Activated CD4-positive, alpha-beta T cell treated with anti-CD3 and anti-CD28 coated beads for 1 hour (primary cell): ENCODE results near the gene CMBL.
A peak's percentile ranks its signal among the peaks of the same experiment; 100 is the strongest.
"Not testable (repeated sequence)": the region's sequence is repeated elsewhere in the genome, so short reads cannot be mapped to it uniquely, and the experiment has no call there.

Experiments used
- DNase-seq: peaks from one replicate; pipeline ENCODE4 v3.0.0-alpha.2; 2020

The CMBL gene

DNA sequence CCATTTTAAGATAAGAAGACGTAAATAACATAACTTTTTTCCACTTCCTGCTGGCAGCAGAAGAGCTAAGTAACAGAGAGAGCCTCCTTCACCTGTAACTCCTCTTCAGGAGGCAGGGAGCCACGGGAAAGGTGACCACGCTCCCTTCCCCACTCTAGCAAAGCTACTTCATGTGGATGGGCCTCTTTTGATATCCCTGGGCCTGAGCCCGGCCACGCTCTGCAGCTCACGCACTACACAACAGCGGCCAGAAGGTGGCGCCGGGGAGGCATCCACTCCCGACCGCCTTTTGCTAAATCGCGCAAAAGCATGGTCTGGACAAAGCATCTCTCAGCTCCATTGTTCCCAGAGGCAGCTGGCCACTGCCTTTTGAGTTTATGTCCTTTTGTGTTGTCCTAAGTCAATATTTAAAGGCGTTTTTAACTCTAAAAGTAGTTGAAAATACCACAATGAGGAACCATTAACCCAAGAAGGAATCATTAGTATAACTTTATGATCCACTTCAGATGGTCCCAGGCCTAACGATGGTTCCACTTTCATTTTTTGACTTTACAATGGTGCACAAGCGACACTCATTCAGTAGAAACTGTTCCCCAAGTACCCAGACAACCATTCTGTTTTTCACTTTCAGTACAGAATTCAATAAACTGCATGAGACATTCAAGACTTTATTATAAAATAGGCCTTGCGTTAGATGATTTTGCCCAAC, 23.6 kb downstream of the CMBL start:
- peak; percentile 64 for DNase-seq

DNA sequence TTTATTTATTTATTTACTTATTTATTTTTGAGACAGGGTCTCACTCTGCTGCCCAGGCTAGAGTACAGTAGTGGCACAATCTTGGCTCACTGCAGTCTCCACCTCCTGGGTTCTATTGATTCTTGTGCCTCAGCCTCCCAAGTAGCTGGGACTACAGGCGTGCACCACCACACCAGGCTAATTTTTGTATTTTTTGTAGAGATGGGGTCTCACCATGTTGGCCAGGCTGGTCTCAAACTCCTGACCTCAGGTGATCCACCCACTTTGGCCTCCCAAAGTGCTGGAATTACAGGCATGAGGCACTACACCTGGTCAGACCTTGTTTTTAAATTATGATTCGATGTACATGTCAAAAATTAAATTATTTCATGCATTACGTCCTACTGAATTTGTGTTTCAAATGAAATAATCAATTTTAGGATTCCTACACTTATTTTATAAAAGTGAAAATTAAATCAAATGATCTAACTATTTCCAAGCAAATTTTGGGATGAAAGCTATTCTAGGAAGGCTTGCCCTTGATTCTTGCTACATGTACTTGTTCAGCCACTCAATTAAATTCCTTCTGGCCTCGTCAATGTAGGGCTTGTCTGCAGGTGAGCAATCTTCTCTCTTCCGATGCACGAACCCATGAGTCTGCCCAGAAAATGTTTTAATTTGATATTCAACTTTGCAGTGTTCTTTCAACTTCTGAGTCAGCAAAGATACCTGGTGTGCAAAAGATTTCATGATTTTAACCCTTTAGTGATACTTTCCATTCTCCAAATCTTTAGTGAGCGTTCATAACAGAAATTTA, 27.6 kb downstream of the CMBL start:
- DNase-seq, result no peak

DNA sequence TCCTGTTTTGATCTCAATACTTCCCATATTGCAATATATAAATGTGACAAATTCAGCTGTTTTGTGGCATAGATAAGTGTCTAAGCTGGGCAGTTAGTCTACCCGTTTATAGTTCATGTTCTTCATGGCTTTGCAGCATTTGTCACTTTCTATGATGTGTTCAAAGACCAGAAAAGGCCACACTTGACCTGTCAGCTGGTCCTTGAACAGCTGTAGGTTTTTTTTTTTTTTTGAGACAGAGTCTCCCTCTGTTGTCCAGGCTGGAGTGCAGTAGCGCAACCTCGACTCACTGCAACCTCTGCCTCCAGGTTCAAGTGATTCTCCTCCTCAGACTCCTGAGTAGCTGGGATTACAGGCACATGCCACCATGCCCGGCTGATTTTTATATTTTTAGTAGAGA, 28.4 kb downstream of the CMBL start:
- no peak for DNase-seq

GRCh38 chr5:10278658-10279279, 28.9 kb downstream of the CMBL start:
- no peak for DNase-seq

DNA sequence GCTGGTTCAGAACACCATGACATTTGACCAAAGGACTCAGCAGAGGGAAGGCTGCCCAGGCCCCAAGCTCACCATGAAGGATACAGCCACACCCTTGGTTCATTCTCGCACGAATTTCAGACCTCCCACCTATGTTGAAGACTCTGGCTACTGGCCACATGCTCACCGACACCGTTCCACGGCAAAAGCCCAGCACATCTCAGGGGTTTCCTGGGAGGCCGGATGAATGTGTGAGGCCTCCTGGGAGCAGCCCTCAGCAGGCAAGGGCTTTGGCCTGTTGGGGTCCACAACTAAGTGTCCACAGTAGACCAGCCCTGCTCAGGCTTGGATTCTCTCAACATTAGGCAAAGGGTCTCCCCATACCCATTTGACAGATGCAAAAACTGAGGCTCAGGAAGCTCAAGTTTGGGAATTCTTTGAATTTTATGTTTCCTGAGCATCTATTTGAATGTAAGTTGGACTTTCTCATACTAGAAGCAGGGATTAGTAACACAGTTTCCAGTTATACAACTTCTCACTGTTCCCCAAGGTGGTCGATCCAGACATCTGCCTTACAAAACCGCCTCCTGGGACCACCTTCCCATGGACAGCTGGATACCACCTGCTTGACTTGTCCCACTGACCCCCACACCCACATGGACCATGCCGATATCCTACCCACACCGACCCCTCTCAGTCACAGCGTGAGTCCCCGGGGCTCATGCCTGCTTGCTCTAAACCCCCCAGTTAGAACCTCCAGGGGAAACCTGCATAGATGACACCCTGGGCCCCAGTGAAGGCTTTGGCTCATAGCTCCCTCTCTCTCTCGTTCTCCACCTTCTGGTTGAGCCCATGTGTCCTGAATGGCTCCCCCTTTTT, 29.7 kb downstream of the CMBL start:
- DNase-seq, result no peak

GRCh38 chr5:10276691-10277090, 31.0 kb downstream of the CMBL start:
- DNase-seq, result no peak

GRCh38 chr5:10275991-10276390, 31.7 kb downstream of the CMBL start:
- DNase-seq, result no peak

DNA sequence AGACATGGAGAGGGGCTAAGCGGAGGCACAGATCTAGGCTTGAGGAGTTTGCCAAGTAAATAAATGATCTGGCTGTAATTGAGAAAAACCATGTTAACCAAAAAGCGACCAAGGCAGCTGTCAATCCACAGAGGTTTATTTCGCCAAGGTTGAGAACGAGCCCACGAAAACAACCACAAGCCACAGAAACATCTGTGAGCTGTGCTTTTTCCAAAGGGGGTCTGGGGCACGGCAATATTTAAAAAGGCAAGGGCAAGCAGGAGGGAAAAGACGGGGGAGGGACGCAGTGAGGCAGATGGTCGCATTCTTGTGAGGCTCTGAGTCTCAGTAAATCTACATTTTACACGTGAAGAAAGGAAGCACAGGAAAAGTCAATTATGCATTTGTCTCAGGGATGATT, 32.2 kb downstream of the CMBL start:
- DNase-seq, result no peak

- DNase-seq, result not testable (repeated sequence)
Measured at GRCh38 chr5:10272875-10273209, 34.9 kb downstream of the CMBL start.

- DNase-seq, result no peak
Measured at GRCh38 chr5:10272053-10272874, 35.4 kb downstream of the CMBL start.

- no peak for DNase-seq
Measured at GRCh38 chr5:10268100-10268499, 39.6 kb downstream of the CMBL start.

DNA sequence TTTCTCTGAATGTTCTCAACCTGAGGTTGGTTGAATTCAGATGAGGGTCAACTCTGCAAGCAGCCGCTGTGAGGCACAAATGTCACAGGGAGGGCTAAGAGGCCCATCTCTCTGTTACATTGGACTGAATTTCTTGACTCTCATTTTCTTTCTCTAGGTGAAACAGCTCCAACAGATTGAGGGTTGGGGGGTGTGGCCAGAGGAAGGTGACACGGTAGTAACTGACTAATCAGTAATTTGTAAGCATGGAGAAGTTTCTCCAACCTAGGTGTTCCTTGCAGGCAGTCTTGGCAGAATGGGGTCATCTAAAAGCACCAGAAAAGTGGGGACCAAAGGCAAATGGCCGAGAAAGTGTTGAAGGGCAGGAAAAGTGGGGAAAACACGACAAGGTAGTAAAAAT, 40.9 kb downstream of the CMBL start:
- DNase-seq, result no peak

DNA sequence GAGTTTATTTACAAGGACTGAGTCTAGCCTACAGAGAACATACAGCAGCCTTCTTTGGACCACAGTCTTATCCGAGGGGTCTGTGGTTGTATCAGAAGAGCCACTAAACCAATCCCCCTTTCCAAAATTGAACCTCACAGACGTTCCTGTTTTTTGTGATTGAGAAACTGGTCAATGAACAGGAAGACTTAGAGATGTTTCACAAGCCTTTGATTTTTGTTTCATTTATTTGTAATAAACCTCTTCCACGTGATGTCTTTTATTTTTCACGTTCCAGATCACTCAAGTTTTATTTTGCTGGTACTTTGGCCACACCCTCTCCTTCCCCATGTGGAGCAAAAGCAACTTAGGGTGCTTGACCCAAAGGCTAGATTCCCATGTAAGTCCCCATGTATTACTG, 41.6 kb downstream of the CMBL start:
- DNase-seq, result no peak

- DNase-seq, result no peak
Measured at GRCh38 chr5:10265245-10266109, 42.2 kb downstream of the CMBL start.

DNA sequence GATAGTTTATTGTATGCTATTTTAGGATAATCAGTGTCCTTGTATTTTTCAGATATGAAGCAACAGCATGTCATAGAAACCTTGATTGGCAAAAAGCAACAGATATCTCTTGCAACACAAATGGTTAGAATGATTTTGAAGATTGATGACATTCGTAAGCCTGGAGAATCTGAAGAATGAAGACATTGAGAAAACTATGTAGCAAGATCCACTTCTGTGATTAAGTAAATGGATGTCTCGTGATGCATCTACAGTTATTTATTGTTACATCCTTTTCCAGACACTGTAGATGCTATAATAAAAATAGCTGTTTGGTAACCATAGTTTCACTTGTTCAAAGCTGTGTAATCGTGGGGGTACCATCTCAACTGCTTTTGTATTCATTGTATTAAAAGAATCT, 43.1 kb downstream of the CMBL start:
- no peak for DNase-seq

- DNase-seq, result no peak
Measured at GRCh38 chr5:10262995-10263394, 44.7 kb downstream of the CMBL start.

- DNase-seq, result no peak
Measured at GRCh38 chr5:10262121-10262774, 45.5 kb downstream of the CMBL start.

- DNase-seq, result no peak
Measured at GRCh38 chr5:10261065-10261464, 46.6 kb downstream of the CMBL start.

DNA sequence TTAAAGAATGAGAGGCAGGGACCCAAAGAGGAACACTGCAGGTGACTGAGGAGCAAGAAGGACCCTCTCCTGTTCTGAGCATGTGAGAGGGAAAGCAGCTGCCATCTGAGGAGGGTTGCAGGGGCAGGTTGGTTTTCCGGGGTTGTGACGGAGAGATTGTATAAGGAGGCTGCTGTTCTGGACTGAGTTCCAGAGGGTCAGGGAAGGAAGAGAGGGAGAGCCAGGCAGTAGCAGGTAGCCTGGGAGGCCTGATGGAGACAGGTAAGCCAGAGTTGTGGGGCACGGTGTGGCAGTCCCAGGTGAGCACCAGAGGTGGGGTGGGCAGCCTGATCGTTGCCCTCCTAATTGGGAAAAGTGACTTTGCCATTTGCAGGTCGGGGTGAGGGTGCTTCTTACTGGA, 47.8 kb downstream of the CMBL start:
- DNase-seq, result no peak

- DNase-seq, result no peak
Measured at GRCh38 chr5:10257870-10258269, 49.8 kb downstream of the CMBL start.

DNA sequence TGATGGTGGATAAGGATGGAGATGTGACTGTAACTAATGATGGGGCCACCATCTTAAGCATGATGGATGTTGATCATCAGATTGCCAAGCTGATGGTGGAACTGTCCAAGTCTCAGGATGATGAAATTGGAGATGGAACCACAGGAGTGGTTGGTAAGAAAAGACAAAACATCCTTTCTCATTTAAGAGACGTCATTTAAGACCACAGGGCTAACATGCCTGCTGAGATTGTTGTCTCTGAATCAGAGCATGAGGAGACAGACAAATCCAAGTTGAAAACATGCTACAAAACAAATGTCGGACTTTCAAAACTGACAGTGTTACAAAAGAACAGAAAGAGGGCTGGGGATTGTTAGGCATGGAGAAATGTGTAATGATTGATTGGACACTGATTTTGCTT, 53.0 kb downstream of the CMBL start:
- DNase-seq, result no peak
